ENCODE measurements around the gene MTNR1B. TPM values are rescaled to one million over a fixed set of nuclear protein-coding genes. Genes with fewer than 3 reads are reported as not detected.

Gene MTNR1B
- polyA plus RNA-seq, 2 donors = not detected

DNA sequence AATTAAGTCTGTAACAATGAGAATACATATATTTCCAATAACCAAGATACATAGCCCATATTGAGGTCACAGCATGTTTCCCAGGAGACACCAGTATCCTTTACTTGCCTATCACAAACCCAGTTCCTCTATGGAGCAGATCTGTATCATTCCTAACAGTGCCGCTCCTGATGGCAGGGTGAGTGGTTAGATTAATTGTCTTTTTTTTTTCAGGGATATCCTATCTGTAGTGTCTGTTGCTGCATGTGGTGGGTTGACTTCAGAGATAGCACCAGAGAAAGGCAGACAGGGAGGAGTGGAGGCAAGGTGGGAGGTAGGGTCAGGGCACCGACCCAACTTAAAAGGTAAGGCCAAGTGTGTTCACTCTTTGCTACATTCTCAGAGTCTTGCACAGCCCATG is 2.8 kb downstream of the MTNR1B start:
- Histone ChIP-seq H3K4me1 (ENCODE audit: control insufficient read depth in 2 of 2, insufficient read depth in 2 of 2, low read length in 1 of 2) (no peaks in the 10 kb centered on the region), H3K4me3 (ENCODE audit: low read depth in 1 of 2, low read length in 2 of 2) (no peak overlapping the region), H3K27me3 (ENCODE audit: control insufficient read depth in 1 of 2, insufficient read depth in 2 of 2, low read length in 2 of 2) (peaks cover 0 to 11% of the 10 kb centered on the region in 2 donors), H3K36me3 (ENCODE audit: control insufficient read depth in 2 of 2, insufficient read depth in 2 of 2, low read length in 1 of 2) (no peaks in the 10 kb centered on the region), H3K9me3 (ENCODE audit: control insufficient read depth in 2 of 2, insufficient read depth in 1 of 2, low read depth in 1 of 2, low read length in 1 of 2) (peaks cover 2 to 4% of the 10 kb centered on the region in 2 donors), H3K27ac (ENCODE audit: low read depth in 2 of 2, low read length in 1 of 2) (no peak overlapping the region)
- WGBS, 2 donors = 70 to 82% methylated on average over 2 of the region's 2 CpGs

- Histone ChIP-seq H3K27ac (ENCODE audit: low read depth in 2 of 2, low read length in 1 of 2) (no peak overlapping the region), H3K36me3 (ENCODE audit: control insufficient read depth in 2 of 2, insufficient read depth in 2 of 2, low read length in 1 of 2) (no peaks in the 10 kb centered on the region), H3K9me3 (ENCODE audit: control insufficient read depth in 2 of 2, insufficient read depth in 1 of 2, low read depth in 1 of 2, low read length in 1 of 2) (peaks cover 0 to 2% of the 10 kb centered on the region in 2 donors), H3K4me3 (ENCODE audit: low read depth in 1 of 2, low read length in 2 of 2) (no peak overlapping the region), H3K27me3 (ENCODE audit: control insufficient read depth in 1 of 2, insufficient read depth in 2 of 2, low read length in 2 of 2) (no peaks in the 10 kb centered on the region), H3K4me1 (ENCODE audit: control insufficient read depth in 2 of 2, insufficient read depth in 2 of 2, low read length in 1 of 2) (no peaks in the 10 kb centered on the region)
- WGBS, 2 donors = 74 to 84% methylated on average over 3 of the region's 3 CpGs
These were observed 5.8 kb downstream of the MTNR1B start for GRCh38 chr11:92975285-92975684.

DNA sequence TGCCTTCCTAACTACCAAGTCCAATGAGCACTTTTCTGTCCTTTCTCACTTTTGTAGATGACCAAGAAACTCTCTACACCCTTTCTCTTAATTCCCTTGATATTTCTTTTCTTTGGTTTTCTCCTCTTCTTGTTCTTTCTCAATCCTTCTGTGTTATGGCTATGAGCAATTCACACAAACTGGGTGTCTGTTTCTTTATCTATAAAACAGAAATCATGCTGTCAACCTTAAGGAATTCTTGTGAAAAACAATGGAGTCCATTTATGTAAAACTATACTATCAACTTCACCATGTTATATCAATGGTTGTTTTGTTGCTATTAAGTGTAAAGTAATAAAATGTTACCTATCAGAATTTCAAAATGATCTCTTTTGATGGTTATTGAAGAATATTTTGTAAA is 7.2 kb downstream of the MTNR1B start:
- no peak overlapping the region for H3K4me3 ChIP-seq (ENCODE audit: low read depth in 1 of 2, low read length in 2 of 2)
- no peaks in the 10 kb centered on the region for H3K27me3 ChIP-seq (ENCODE audit: control insufficient read depth in 1 of 2, insufficient read depth in 2 of 2, low read length in 2 of 2)
- no peaks in the 10 kb centered on the region for H3K4me1 ChIP-seq (ENCODE audit: control insufficient read depth in 2 of 2, insufficient read depth in 2 of 2, low read length in 1 of 2)
- peaks cover 3 to 6% of the 10 kb centered on the region in 2 donors for H3K9me3 ChIP-seq (ENCODE audit: control insufficient read depth in 2 of 2, insufficient read depth in 1 of 2, low read depth in 1 of 2, low read length in 1 of 2)
- no peaks in the 10 kb centered on the region for H3K36me3 ChIP-seq (ENCODE audit: control insufficient read depth in 2 of 2, insufficient read depth in 2 of 2, low read length in 1 of 2)
- H3K27ac ChIP-seq (ENCODE audit: low read depth in 2 of 2, low read length in 1 of 2) = no peak overlapping the region

GRCh38 chr11:92977401-92977800 is 8.0 kb downstream of the MTNR1B start:
- WGBS, 2 donors = 72 to 78% methylated on average over 2 of the region's 2 CpGs
- H3K36me3 ChIP-seq (ENCODE audit: control insufficient read depth in 2 of 2, insufficient read depth in 2 of 2, low read length in 1 of 2) = no peaks in the 10 kb centered on the region
- H3K27me3 ChIP-seq (ENCODE audit: control insufficient read depth in 1 of 2, insufficient read depth in 2 of 2, low read length in 2 of 2) = no peaks in the 10 kb centered on the region
- peaks cover 4 to 6% of the 10 kb centered on the region in 2 donors for H3K9me3 ChIP-seq (ENCODE audit: control insufficient read depth in 2 of 2, insufficient read depth in 1 of 2, low read depth in 1 of 2, low read length in 1 of 2)
- no peak overlapping the region for H3K4me3 ChIP-seq (ENCODE audit: low read depth in 1 of 2, low read length in 2 of 2)
- H3K4me1 ChIP-seq (ENCODE audit: control insufficient read depth in 2 of 2, insufficient read depth in 2 of 2, low read length in 1 of 2) = no peaks in the 10 kb centered on the region
- H3K27ac ChIP-seq (ENCODE audit: low read depth in 2 of 2, low read length in 1 of 2) = no peak overlapping the region

- H3K9me3 ChIP-seq (ENCODE audit: control insufficient read depth in 2 of 2, insufficient read depth in 1 of 2, low read depth in 1 of 2, low read length in 1 of 2) = peaks cover 4 to 6% of the 10 kb centered on the region in 2 donors
- H3K4me3 ChIP-seq (ENCODE audit: low read depth in 1 of 2, low read length in 2 of 2) = no peak overlapping the region
- no peaks in the 10 kb centered on the region for H3K27me3 ChIP-seq (ENCODE audit: control insufficient read depth in 1 of 2, insufficient read depth in 2 of 2, low read length in 2 of 2)
- WGBS, 2 donors = 60 to 77% methylated on average over 7 of the region's 7 CpGs
- H3K4me1 ChIP-seq (ENCODE audit: control insufficient read depth in 2 of 2, insufficient read depth in 2 of 2, low read length in 1 of 2) = no peaks in the 10 kb centered on the region
- no peak overlapping the region for H3K27ac ChIP-seq (ENCODE audit: low read depth in 2 of 2, low read length in 1 of 2)
- H3K36me3 ChIP-seq (ENCODE audit: control insufficient read depth in 2 of 2, insufficient read depth in 2 of 2, low read length in 1 of 2) = no peaks in the 10 kb centered on the region
These were observed 9.0 kb downstream of the MTNR1B start for GRCh38 chr11:92978271-92979111.

- H3K4me1 ChIP-seq (ENCODE audit: control insufficient read depth in 2 of 2, insufficient read depth in 2 of 2, low read length in 1 of 2) = no peaks in the 10 kb centered on the region
- no peak overlapping the region for H3K27ac ChIP-seq (ENCODE audit: low read depth in 2 of 2, low read length in 1 of 2)
- H3K9me3 ChIP-seq (ENCODE audit: control insufficient read depth in 2 of 2, insufficient read depth in 1 of 2, low read depth in 1 of 2, low read length in 1 of 2) = peaks cover 4 to 6% of the 10 kb centered on the region in 2 donors
- no peaks in the 10 kb centered on the region for H3K27me3 ChIP-seq (ENCODE audit: control insufficient read depth in 1 of 2, insufficient read depth in 2 of 2, low read length in 2 of 2)
- H3K4me3 ChIP-seq (ENCODE audit: low read depth in 1 of 2, low read length in 2 of 2) = no peak overlapping the region
- WGBS, 2 donors = 77 to 88% methylated on average over 1 of the region's 1 CpG
- H3K36me3 ChIP-seq (ENCODE audit: control insufficient read depth in 2 of 2, insufficient read depth in 2 of 2, low read length in 1 of 2) = no peaks in the 10 kb centered on the region
These were observed 9.7 kb downstream of the MTNR1B start for GRCh38 chr11:92979176-92979575.

DNA sequence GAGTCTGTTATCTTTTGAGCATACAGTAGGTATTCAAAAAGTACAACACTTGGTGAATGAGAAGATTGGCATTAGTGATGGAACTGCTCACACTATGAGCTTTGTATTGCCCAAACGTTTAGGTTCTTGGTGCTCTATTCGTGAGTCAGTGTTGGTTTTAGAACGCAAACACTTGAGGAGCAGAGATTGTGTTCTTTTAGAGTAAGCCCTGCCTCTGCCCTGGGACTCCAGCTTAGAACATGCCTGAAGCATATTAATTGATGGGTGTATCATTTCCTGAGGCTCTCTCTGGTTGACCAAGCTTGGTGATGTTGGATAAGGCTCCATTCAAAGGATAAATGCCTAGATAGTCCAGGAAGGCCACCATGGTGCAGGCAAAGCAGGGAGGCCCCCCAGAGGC is 10.9 kb downstream of the MTNR1B start:
- Histone ChIP-seq H3K27me3 (ENCODE audit: control insufficient read depth in 1 of 2, insufficient read depth in 2 of 2, low read length in 2 of 2) (no peaks in the 10 kb centered on the region), H3K9me3 (ENCODE audit: control insufficient read depth in 2 of 2, insufficient read depth in 1 of 2, low read depth in 1 of 2, low read length in 1 of 2) (peaks cover 4 to 6% of the 10 kb centered on the region in 2 donors), H3K4me3 (ENCODE audit: low read depth in 1 of 2, low read length in 2 of 2) (no peak overlapping the region), H3K27ac (ENCODE audit: low read depth in 2 of 2, low read length in 1 of 2) (no peak overlapping the region), H3K36me3 (ENCODE audit: control insufficient read depth in 2 of 2, insufficient read depth in 2 of 2, low read length in 1 of 2) (no peaks in the 10 kb centered on the region), H3K4me1 (ENCODE audit: control insufficient read depth in 2 of 2, insufficient read depth in 2 of 2, low read length in 1 of 2) (no peaks in the 10 kb centered on the region)
- 70 to 72% methylated on average over 3 of the region's 3 CpGs for WGBS, 2 donors

DNA sequence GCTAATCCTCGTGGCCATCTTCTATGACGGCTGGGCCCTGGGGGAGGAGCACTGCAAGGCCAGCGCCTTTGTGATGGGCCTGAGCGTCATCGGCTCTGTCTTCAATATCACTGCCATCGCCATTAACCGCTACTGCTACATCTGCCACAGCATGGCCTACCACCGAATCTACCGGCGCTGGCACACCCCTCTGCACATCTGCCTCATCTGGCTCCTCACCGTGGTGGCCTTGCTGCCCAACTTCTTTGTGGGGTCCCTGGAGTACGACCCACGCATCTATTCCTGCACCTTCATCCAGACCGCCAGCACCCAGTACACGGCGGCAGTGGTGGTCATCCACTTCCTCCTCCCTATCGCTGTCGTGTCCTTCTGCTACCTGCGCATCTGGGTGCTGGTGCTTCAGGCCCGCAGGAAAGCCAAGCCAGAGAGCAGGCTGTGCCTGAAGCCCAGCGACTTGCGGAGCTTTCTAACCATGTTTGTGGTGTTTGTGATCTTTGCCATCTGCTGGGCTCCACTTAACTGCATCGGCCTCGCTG is 12.1 kb downstream of the MTNR1B start:
- Histone ChIP-seq H3K27me3 (ENCODE audit: control insufficient read depth in 1 of 2, insufficient read depth in 2 of 2, low read length in 2 of 2) (no peaks in the 10 kb centered on the region), H3K9me3 (ENCODE audit: control insufficient read depth in 2 of 2, insufficient read depth in 1 of 2, low read depth in 1 of 2, low read length in 1 of 2) (peaks cover 4% of the 10 kb centered on the region in 2 donors), H3K27ac (ENCODE audit: low read depth in 2 of 2, low read length in 1 of 2) (no peak overlapping the region), H3K4me1 (ENCODE audit: control insufficient read depth in 2 of 2, insufficient read depth in 2 of 2, low read length in 1 of 2) (no peaks in the 10 kb centered on the region), H3K4me3 (ENCODE audit: low read depth in 1 of 2, low read length in 2 of 2) (no peak overlapping the region), H3K36me3 (ENCODE audit: control insufficient read depth in 2 of 2, insufficient read depth in 2 of 2, low read length in 1 of 2) (no peaks in the 10 kb centered on the region)
- WGBS, 2 donors = 95 to 96% methylated on average over 24 of the region's 24 CpGs

- Histone ChIP-seq H3K27me3 (ENCODE audit: control insufficient read depth in 1 of 2, insufficient read depth in 2 of 2, low read length in 2 of 2) (peaks cover 0 to 3% of the 10 kb centered on the region in 2 donors), H3K36me3 (ENCODE audit: control insufficient read depth in 2 of 2, insufficient read depth in 2 of 2, low read length in 1 of 2) (no peaks in the 10 kb centered on the region), H3K4me3 (ENCODE audit: low read depth in 1 of 2, low read length in 2 of 2) (no peak overlapping the region), H3K4me1 (ENCODE audit: control insufficient read depth in 2 of 2, insufficient read depth in 2 of 2, low read length in 1 of 2) (no peaks in the 10 kb centered on the region), H3K9me3 (ENCODE audit: control insufficient read depth in 2 of 2, insufficient read depth in 1 of 2, low read depth in 1 of 2, low read length in 1 of 2) (peaks cover 0 to 2% of the 10 kb centered on the region in 2 donors), H3K27ac (ENCODE audit: low read depth in 2 of 2, low read length in 1 of 2) (no peak overlapping the region)
- WGBS, 2 donors = 60 to 73% methylated on average over 3 of the region's 3 CpGs
These were observed 17.1 kb downstream of the MTNR1B start for GRCh38 chr11:92986585-92986984.

GRCh38 chr11:92993004-92993403 is 23.6 kb downstream of the MTNR1B start:
- no peaks in the 10 kb centered on the region for H3K9me3 ChIP-seq (ENCODE audit: control insufficient read depth in 2 of 2, insufficient read depth in 1 of 2, low read depth in 1 of 2, low read length in 1 of 2)
- peaks cover 0 to 3% of the 10 kb centered on the region in 2 donors for H3K27me3 ChIP-seq (ENCODE audit: control insufficient read depth in 1 of 2, insufficient read depth in 2 of 2, low read length in 2 of 2)
- H3K27ac ChIP-seq (ENCODE audit: low read depth in 2 of 2, low read length in 1 of 2) = no peak overlapping the region
- H3K4me3 ChIP-seq (ENCODE audit: low read depth in 1 of 2, low read length in 2 of 2) = no peak overlapping the region
- H3K4me1 ChIP-seq (ENCODE audit: control insufficient read depth in 2 of 2, insufficient read depth in 2 of 2, low read length in 1 of 2) = no peaks in the 10 kb centered on the region
- no peaks in the 10 kb centered on the region for H3K36me3 ChIP-seq (ENCODE audit: control insufficient read depth in 2 of 2, insufficient read depth in 2 of 2, low read length in 1 of 2)
